ENCODE measurements around the gene PCIF1. TPM values are rescaled to one million over a fixed set of nuclear protein-coding genes. Genes with fewer than 3 reads are reported as not detected.

Gene PCIF1
- total and polyA plus RNA-seq, 9 of the 15 experiments (the other 6 are each of a cell fraction or from before 2014, with no cell fraction given) = 5.8 to 29.4 (median 11.3) TPM

DNA sequence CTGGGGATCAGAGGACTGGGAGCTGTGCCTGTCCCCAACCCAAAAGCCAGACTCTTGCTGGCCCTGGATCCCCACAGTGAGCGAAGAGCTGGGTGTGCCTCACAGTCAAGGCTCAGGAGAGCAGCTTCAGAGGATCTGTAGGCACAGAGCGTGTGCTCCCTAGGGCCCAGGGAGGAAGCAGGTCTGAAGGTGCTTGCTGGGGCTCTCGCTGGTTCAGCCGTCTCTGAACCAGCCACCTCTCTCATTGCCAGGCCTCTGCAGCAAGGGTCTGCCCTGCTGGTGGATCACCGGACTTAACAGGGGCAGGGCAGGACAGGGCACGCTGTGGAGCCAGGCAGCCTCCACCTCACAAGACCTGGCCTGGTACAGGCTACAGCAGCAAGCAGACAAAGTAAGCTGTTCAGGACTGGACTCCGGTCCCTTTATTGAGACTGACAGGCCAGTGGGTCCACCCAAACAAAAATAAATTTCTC lies 13.8 kb downstream of the PCIF1 start:
- no peak for FAIRE-seq
- BruUV-seq (replicated peaks) = no TSS peak
- TF ChIP-seq SUPT5H (IDR thresholded peaks at IDR 0.05) = peak; percentile 46; the same call in 1 of the 2 replicates
- no peak for TF ChIP-seq HEY1 (CRISPR knock-in tag; IDR thresholded peaks at IDR 0.05; ENCODE audit: borderline replicate concordance)
- no peak for TF ChIP-seq POLR2H (tag; IDR thresholded peaks at IDR 0.05; ENCODE audit: low read depth)
- no peak for TF ChIP-seq YBX1 (IDR thresholded peaks at IDR 0.05)
- TF ChIP-seq ATF4 (CRISPR knock-in tag; IDR thresholded peaks at IDR 0.05) = no peak
- no peak for TF ChIP-seq ZC3H4 (CRISPR knock-in tag; IDR thresholded peaks at IDR 0.05; ENCODE audit: borderline replicate concordance)
- no peak for TF ChIP-seq MED1 (CRISPR knock-in tag; IDR thresholded peaks at IDR 0.05; ENCODE audit: borderline replicate concordance)
- no peak for TF ChIP-seq ZNF431 (CRISPR knock-in tag; IDR thresholded peaks at IDR 0.05)
- no peak for TF ChIP-seq FOXK2 (conservative IDR thresholded peaks at IDR 0.05 in 1 of 2, IDR thresholded peaks at IDR 0.05 in 1 of 2; ENCODE audit: low read depth in 2 of 2)
- no peak for TF ChIP-seq ATF1 (CRISPR knock-in tag; IDR thresholded peaks at IDR 0.05)
- no peak for TF ChIP-seq ATF1 (tag; IDR thresholded peaks at IDR 0.05)
- peak; percentile 18 for TF ChIP-seq RBM22 (IDR thresholded peaks at IDR 0.05; ENCODE audit: low read depth, low read length, poor library complexity, severe bottlenecking)
- TF ChIP-seq HDAC8 (tag; IDR thresholded peaks at IDR 0.05) = no peak
- TF ChIP-seq POLR2AphosphoS5 (IDR thresholded peaks at IDR 0.05; ENCODE audit: control insufficient read depth, insufficient read depth, low read depth, low read length) = 0 out of 2 replicates have a peak, but pooled peaks have one; percentile 23
- no peak for TF ChIP-seq ZNF589 (CRISPR knock-in tag; IDR thresholded peaks at IDR 0.05; ENCODE audit: low read depth)
- H2AFZ ChIP-seq (ENCODE audit: low read depth, low read length) = no peak overlapping the region
- H3K9ac ChIP-seq (ENCODE audit: insufficient read depth in 1 of 2, low read depth in 2 of 2, low read length in 2 of 2) = peak overlapping the region in 1 of 2 experiments; percentile 53; a peak in 1 of 4 replicates
- H4K20me1 ChIP-seq (replicated peaks; ENCODE audit: control insufficient read depth, insufficient read depth, low read length) = peaks cover 13% of the 10 kb centered on the region; the same call in 1 of the 2 replicates
- in situ Hi-C loops (cut with MboI) = no loop called here
- ChIA-PET POLR2A (interaction anchor here (0.8 to 3.7 kb wide), 6 partner anchors 9 to 23 kb away, joined by 3 to 20 read pairs (median 4); partner anchors contain the start of gene PCIF1), CTCF (ENCODE audit: low intra/inter-chr PET ratio) (no interaction called here)
- intact Hi-C loops (cut with micrococcal nuclease) = no loop called here
- no peaks in the 10 kb centered on the region for H3K27me3 ChIP-seq (ENCODE audit: control insufficient read depth in 2 of 2, insufficient read depth in 2 of 2, low read length in 2 of 2)
- 89% methylated on average over 7 of the region's 7 CpGs for WGBS (ENCODE audit: insufficient coverage, low coverage, missing lambda C conversion rate)
- H3K4me3 ChIP-seq = no peak overlapping the region
- peaks cover 8% of the 10 kb centered on the region for H3K9me1 ChIP-seq (ENCODE audit: control insufficient read depth, insufficient read depth, low read length)
- H3K27ac ChIP-seq (ENCODE audit: extremely low read depth, low read depth, low read length) = no peak overlapping the region
- peak; percentile 2; the same call in 1 of the 3 replicates for ATAC-seq
- H3K36me3 ChIP-seq (ENCODE audit: control insufficient read depth, insufficient read depth, low read length) = peaks cover 94% of the 10 kb centered on the region
- H3K4me1 ChIP-seq (replicated peaks in 1 of 2; ENCODE audit: control insufficient read depth in 2 of 2, insufficient read depth in 2 of 2, low read length in 2 of 2) = peaks cover 20 to 43% of the 10 kb centered on the region in 2 experiments
- no peak overlapping the region for H3K4me2 ChIP-seq (ENCODE audit: insufficient read depth, low read length)
- no peak for DNase-seq (ENCODE audit: extremely low read depth in 1 of 4, low spot score in 3 of 4)
- no peaks in the 10 kb centered on the region for H3K79me2 ChIP-seq (ENCODE audit: control insufficient read depth, insufficient read depth, low read length)
- no peaks in the 10 kb centered on the region for H3K9me3 ChIP-seq (replicated peaks; ENCODE audit: control insufficient read depth, insufficient read depth, low read depth, low read length)

Data from K562 (cell line).